AG09309 (cell line): Measurements from ENCODE around the gene PARD6B.

Source experiments
- DNase-seq: peaks from one replicate; pipeline ENCODE4 v3.0.0-alpha.2; 2010; ENCODE audit warnings: low read depth
- H3K4me3 ChIP-seq: 2 replicates; pipeline ENCODE4 v1.5.1; 2011; ENCODE audit warnings: mild to moderate bottlenecking, low read depth, low read length, moderate library complexity; ENCODE audit not compliant: control insufficient read depth
- CTCF ChIP-seq: IDR thresholded peaks from 2 replicates; pipeline ENCODE4 v1.5.1; 2011; ENCODE audit warnings: mild to moderate bottlenecking, low read depth, low read length, inconsistent platforms; ENCODE audit not compliant: insufficient read depth, control insufficient read depth; ENCODE audit errors: missing control alignments

PARD6B gene

DNA sequence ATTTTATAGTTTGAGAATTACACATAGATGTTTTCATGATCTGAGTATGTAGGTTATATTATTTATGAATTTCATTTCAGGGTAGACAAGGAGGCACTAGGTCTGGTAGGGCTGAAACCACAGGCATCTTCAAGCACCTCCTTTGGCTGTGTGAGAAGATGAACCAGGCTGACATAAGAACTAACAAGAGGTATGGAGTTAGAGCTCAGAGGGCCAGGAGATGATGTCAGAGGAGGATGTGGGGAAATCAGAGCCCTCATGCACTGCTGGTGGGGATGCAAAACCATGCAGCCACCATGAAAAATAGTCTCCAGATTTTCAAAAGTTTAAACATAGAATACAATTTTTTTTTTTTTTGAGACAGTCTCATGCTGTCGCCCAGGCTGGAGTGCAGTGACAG is 26.4 kb upstream of the PARD6B start:
- DNase-seq: no peak

DNA sequence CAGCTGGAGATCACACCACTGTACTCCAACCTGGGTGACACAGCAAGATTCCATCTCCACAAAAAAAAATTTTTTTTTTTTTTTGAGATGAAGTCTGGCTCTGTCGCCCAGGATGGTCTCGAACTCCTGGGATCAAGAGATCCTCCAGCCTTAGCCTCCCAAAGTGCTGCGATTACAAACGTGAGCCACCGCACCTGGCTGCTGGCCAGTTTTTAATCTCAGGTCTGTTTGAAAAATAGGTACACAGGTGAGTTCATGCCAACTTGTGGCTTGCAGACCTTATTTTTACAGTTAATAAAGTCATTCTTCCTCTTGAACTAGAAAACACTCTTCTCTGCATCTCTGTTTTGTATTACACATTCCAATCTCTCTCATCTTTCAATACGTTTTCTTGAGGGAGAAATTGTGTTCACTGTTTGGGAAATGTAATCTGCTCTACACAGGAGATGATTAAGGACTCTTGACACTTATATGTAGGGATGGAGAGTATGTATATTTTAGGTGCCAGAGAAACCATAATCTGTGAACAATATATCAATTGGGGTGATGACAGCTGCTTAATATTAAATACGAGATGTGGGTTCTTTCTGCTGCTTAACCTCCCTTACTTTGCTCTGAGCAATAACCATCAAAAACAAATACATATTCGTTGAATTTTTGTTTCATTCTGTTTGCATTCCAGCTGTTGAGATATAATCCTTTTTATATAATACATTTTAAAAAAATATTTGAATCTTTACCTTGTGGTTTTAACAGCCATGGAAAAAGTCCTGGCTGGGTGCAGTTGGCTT is 22.3 kb upstream of the PARD6B start:
- DNase-seq: no peak
- no peak overlapping the region for H3K4me3 ChIP-seq
- TF ChIP-seq CTCF: no peak

More for the DNA sequence above, 26.4 kb upstream of the PARD6B start:
- no peak for TF ChIP-seq CTCF
- H3K4me3 ChIP-seq: no peak overlapping the region

DNA sequence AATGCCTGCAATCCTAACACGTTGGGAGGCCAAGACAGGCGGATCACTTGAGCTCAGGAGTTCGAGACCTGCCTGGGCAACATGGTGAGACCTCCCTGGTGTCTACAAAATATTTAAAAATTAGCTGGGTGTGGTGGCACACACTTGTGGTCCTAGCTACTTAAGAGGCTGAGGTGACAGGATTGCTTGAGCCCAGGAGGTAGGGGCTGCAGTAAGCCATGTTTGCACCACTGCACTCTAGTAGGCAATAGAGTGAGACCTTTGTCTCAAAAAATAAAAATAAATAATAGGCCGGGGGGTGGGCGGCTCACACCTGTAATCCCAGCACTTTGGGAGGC is 21.8 kb upstream of the PARD6B start:
- DNase-seq: no peak
- no peak overlapping the region for H3K4me3 ChIP-seq
- TF ChIP-seq CTCF: no peak

- no peak for TF ChIP-seq CTCF
- no peak overlapping the region for H3K4me3 ChIP-seq
- no peak for DNase-seq
Observed at GRCh38 chr20:50710492-50711063, 20.8 kb upstream of the PARD6B start.

- TF ChIP-seq CTCF: no peak
- H3K4me3 ChIP-seq: no peak overlapping the region
- no peak for DNase-seq
Observed at GRCh38 chr20:50711113-50711825, 20.1 kb upstream of the PARD6B start.

DNA sequence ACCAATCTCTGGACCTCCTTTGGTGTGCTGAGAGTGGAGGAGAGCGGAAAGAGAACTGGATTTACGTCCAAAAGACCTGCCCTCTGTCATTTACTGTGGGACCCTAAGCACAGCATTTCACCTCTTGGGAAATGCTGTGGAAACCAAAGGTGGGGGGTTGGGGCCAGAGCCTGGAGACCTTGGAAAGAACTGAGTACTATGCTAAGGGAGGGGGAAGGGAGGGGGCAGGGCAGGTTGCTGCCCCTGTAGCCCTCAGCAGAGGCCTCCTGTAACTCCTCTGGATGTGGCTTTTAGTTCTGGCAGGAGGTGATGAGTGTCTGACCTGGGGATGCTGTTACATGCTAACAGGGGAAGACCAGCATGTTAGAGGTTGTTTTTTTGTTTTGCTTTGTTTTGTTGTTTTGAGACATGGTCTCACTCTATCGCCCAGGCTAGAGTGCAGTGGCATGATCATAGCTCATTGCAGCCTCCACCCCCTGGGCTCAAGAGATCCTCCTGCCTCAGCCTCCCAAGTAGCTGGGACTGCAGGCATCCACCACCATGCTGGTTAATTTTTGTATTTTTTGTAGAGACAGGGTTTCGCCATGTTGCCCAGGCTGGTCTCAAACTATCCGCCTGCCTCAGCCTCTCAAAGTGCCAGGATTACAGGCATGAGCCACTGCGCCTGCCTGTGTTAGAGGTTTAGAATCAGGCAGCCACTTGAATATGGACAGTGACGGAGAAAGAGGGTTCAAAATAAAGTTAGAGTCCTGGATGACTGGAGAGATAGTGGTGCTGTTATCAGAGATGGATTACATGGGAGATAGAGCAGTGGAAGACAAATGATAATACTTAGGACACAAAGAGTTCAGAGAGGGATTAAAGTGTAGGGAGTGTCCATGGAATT is 18.4 kb upstream of the PARD6B start:
- no peak for DNase-seq
- TF ChIP-seq CTCF: no peak
- no peak overlapping the region for H3K4me3 ChIP-seq
